HepG2 (cell line): ENCODE results near the gene SMTNL2.

Experiments used
- POLR2AphosphoS5 ChIP-seq: IDR thresholded peaks from 2 replicates; pipeline ENCODE4 v1.6.1; 2012; ENCODE audit warnings: low read depth, low read length
- SIN3A ChIP-seq: IDR thresholded peaks from 2 replicates; pipeline ENCODE4 v1.6.1; 2011; ENCODE audit warnings: low read depth, mild to moderate bottlenecking, control low read depth, low read length, borderline replicate concordance

DNA sequence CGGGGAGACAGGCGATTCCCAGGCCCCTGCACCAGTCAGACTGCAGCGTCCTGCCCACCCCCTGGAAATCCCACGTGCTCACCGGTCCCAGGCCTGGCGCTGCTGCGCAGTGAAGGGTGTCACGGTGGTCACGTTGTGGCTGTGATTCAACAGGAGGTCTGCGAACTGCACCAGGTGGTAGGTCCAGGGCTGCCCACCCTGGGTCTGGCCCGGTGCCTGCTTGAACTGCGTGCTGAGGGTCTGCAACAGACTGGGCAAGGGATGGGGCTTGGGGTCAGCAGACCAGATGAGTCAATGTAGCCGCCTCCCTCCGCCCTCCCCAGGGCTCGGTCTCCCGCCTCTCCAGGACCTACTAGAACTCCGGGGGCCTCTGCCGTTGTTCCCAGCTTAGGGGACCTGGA lies 36.3 kb upstream of the SMTNL2 start:
- TF ChIP-seq SIN3A (no peak), POLR2AphosphoS5 (no peak)
